HG02610 (cell line): ENCODE results near the gene SUSD3.

Experiments used
- ATAC-seq: cut with Tn5 transposase; IDR thresholded peaks from one replicate; pipeline ENCODE4 v1.9.1; 2021; ENCODE audit warnings: mild to moderate bottlenecking, moderate library complexity; ENCODE audit not compliant: unreplicated experiment

Gene SUSD3

DNA sequence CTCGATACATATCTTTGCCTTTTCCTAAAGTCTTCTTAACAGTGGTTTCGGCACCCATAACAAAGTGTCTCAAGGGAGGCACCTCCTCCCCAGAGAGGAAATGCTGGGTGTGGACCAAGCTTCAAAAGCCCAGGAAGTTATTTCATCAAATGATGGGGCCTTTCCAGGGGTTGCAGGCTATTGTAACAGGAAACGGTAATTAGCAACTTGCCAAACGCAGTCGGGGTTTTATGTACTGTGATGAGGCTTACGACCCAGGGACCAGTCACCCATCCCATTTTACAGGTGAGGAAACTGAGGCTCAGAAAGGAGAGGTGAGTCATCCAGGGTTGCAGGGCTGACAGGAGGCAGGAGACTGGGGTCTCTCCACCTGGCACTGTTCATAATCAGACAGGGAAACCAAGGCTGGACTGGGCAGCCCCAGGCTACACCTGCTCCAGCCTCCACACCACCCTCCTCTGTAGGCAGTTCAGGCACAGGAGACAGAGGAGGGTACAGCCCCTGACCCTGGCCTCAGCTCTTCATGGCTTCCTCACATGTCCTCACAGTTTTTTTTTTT lies 30.0 kb upstream of the SUSD3 start:
- no peak for ATAC-seq

GRCh38 chr9:93030642-93031628 lies 27.6 kb upstream of the SUSD3 start:
- no peak for ATAC-seq

GRCh38 chr9:93031629-93032430 lies 26.7 kb upstream of the SUSD3 start:
- no peak for ATAC-seq

DNA sequence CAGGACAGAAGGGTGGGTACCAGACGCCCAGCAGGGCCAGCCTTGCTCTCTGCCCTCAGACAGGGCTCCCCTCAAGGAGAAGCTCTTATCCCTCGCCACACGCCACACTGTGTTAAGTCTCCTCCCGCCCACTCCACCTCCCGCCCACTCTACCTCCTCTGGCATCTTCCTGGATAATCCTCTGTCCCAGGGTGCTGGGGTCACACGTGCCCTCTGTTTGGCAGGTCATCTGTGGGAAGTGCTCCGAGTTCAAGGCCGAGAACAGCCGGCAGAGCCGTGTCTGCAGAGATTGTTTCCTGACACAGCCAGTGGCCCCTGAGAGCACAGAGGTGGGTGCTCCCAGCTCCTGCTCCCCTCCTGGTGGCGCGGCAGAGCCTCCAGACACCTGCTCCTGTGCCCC lies 26.0 kb upstream of the SUSD3 start:
- ATAC-seq: no peak

DNA sequence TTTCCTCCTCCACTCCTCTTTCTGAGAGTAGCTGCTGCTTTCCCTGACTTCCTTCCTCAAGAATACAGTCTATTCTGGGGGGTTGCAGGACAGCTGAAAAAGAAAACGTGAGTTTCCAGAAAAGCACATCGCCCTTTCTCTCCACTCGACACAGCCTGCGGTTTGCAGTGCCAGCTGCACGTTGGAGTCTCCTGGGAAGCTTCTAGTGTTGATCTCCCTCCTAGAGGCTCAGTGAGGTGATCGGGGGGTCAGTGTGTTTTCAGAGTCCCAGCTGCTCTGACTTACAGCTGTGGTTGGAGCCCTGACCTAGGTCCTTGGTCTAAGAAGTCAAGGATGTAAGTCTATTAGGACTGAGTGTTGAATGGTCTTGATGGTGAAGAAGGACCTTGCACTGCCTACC lies 25.0 kb upstream of the SUSD3 start:
- ATAC-seq: no peak

DNA sequence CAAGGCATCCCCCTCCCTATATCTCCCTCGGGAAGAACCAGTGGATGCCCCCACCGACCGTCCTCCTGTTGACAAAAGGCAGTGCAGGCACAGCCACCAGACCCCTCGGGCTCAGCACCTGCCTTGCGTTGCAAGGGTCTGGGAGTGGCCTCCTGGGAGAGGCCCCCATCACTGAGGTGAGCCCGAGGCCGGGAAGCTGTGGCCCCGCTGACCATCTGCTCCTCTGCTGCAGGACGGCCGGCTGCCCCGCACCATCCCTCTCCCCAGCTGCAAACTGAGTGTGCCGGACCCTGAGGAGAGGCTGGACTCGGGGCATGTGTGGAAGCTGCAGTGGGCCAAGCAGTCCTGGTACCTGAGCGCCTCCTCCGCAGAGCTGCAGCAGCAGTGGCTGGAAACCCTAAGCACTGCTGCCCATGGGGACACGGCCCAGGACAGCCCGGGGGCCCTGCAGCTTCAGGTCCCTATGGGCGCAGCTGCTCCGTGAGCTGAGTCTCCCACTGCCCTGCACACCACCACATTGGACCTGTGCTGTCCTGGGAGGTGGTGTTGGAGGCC lies 23.3 kb upstream of the SUSD3 start:
- no peak for ATAC-seq

DNA sequence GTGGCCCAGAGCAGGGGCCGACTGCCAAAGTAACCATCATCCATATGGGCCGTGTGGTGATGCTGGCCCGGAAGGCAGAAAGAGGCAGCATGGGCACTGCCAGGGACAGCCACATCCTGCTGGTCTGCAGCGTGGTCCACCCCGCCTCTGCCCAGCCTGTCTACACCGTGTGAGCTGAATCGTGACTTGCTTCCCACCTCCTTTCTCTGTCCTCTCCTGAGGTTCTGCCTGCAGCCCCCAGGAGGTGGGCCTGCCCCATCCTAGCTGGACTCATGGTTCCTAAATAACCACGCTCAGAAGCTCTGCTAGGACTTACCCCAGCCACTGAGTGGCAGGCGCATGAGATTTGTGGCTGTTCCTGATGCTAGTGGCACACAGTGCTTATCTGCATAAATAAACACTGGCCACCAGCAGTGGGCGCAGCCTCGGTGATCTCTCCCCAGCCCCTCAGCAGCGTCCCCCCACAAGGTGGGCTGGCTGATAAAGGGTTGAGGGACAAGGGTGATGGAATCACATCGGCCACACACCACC lies 22.6 kb upstream of the SUSD3 start:
- ATAC-seq: no peak

DNA sequence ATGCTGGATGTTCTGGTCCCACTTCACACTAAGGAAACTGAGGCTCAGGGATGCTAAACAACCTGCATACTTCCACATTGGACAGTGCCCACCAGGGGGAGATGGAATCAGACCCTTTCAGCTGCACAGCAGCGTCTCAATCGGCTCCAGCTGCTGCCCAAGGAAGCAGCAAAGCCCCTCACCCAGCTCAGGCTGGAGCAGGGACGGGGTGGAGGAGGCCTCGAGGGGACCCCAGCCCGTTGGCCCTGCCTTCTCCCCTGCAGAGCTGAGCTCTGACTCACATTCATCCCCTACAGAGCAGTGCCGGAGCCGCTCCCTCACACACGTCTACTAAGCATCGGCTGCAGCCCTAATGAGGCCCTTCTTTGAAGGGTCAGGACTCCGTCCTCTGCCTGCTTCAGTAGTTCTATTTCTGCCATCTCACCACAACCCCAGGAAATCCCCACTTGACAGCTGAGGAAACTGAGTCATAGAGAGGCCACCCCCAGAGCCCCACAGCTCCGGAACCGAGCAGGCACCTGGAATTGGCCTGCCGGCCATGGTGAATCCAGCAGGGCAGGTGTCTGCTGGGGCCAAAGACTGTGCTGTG lies 21.5 kb upstream of the SUSD3 start:
- no peak for ATAC-seq

DNA sequence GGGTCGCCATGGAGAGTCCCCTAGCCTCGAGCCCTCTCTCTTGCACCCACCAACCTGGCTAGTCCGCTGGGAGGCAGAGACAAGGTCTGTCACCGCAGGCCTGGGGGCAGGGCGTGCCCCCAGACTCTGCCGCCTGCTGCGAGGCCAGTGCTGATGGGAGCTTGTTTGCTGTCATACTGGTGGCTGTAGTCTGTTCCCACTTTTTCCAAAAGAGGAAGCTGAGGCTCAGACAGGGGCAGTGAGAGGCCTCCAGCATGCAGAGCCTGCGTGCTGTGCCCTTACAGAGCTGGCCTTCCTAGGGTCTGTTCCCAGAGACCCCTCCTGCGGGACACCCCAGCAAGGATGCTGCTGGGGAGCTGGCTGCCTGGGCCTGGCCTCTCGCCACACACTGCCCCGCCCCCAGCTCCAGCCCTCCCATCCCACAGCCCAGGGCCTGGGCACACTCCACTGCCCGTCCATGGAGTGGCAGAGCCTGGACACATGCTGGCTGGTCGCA lies 21.0 kb upstream of the SUSD3 start:
- no peak for ATAC-seq

- ATAC-seq: no peak
Measured at GRCh38 chr9:93038918-93039317, 19.6 kb upstream of the SUSD3 start.

DNA sequence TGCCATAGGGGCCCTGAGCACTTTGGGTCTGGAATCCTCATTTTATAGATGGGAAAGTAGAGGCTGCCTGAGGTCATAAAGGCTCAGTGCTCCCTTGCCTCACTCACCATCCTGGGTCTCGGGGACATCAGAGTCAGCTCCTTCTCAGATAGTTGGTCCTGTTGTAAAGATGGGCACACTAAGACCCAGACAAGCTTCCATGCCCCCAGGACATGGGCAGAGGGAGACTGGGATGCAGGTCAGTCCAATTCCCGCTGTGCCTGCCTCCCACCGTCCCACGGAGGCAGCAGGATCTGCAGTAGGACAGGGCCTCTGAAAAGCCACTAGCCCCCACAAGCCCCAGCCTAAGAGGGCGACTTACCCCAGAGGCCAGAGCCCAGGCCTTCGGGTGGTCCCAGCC lies 19.0 kb upstream of the SUSD3 start:
- no peak for ATAC-seq

DNA sequence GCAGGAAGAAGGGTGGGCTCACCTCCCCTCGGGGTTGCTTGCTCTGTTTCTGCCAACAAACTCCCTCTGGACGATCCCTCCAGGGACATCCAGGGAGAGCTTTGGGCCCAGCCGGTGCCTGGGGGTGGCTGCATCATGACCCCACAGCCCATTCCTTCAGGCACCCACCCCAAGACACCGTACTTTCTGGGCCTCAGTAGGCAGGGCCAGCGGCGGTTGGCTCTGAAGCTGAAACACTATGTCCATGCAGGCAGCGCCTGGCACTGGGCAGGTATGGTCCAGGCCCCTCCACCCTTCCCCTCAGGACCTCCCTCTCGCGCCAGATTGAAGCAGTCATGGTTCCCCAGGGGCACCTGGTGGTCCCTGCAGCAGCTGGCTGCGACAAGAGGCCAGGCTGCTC lies 18.5 kb upstream of the SUSD3 start:
- ATAC-seq: no peak

DNA sequence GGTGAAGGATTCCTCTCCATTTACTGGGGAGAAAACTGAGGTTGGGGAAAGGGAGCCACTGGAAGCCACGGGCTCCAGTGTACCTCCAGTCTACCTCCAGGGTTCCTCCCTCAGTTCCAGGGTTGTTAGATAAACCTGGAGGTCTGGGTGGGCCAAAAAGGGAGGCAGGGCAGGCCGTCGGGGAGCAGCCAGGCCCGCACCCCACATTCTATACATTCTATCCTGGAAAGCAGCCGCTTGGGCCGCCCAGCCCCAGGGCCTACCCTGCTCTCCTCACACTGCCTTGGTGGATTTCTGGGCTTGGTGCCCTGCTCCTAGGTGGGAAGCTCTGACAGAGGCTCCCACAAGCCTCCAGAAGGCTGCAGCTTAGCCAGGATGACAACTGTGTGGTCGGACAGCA lies 18.1 kb upstream of the SUSD3 start:
- ATAC-seq: no peak

DNA sequence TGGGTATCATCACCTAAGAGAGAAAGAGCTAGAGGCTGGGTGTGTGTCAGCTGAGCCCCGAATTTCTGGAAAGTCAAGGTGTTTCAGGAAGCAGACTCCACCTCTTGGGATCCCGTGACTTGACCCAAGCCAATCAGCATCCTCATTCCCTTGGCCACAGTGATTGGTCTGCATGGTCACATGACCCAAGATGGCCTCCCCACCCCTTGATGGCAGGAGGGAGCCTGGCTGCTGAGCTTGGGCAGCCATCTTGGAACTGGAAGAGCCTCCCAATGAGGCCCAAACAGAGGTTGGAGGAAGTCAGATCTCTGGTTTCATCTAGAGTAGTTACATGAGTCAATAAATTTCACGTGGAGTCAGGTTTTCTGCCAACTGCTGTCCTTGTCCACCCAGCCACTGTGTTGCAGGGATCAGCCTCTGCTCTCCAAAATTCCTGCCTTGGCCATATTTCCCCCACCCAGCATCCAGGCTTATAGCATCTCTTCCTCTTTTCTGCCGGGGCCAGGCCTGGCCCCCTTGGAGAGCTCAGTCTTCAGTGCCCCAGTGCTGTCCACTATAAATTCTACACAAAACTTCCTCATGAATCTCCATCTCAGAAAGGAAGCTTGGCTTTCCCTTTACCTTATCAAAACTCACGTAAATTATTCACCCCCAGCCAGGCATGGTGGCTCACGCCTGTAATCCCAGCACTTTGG lies 17.2 kb upstream of the SUSD3 start:
- ATAC-seq: no peak

- no peak for ATAC-seq
Measured at GRCh38 chr9:93043122-93043521, 15.4 kb upstream of the SUSD3 start.

DNA sequence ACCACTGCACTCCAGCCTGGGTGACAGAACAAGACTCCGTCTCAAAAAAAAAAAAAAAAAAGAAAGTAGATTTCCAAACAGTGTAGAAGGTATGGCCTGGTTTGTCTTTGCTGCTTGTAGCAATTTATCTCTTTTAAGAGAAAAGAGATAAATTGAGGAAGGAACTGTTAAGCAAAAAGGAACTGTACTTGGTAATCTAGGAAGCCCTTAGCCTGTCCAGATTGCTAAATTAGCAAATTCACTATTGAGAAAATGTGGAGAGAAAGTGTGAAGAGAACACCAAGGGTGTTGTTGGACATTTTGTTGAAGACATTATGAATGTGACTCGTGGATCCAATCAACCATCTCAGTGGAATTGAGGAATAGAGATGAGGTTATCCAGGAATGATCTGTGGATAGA lies 13.0 kb upstream of the SUSD3 start:
- ATAC-seq: no peak

DNA sequence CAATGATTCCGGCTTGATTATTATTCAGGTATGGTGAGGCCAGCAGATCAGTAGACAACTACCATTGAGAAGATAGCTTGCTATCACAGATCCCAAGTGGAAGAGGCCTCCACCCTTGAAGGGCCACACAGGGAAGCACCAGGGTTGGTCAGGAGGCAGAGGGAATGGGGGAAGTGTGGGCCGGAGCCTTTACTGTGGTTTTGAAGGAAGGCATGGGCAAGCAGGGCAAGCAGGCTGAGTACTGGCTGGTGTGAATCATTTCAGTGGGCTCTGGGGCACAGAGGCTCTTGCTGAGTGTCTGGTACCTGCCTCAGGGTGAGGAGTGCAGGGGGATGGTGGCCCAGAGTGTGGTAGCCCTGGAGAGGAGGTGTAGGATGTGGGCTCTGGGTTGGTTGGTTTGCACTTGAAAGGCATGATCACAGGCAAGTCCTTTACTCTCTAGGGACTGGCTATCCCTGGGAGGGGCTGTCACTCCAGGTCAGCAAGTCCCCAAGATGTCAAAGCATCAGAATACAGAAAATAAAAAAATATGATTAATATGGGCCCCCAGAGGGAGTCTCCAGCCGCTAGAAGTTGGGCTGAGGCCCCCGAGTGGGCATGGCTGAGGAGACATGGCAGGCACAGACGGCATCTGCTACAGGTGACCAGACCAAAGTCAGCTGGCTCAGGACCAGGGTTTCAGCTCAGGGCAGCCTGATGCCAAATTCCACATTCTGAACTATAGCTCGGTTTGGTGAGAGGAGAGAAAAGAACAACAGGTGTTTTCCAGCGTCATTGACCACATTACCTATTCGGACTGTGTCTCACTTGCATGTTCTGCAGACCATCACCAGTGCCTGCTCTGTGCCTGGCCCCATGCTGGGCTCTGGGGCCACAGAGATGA lies 9.7 kb upstream of the SUSD3 start:
- ATAC-seq: no peak

DNA sequence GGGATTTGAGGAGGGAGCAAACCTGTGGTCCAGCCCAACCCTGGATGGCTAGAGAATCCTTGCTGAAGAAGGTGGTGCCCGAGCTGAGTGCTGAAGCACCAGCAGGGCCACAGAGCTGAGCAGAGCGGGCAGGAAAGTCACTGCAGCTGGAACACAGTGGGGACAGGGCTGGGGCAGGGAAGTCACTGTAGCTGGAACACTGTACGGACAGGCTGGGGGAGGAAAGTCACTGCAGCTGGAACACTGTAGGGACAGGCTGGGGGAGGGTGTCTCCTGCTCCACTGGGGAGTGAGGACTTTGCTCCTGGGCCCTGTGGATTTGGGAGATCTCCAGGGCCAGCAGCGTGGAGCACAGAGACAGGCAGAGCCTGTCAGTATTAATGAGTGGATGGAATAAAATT lies 9.0 kb upstream of the SUSD3 start:
- no peak for ATAC-seq

GRCh38 chr9:93050231-93050630 lies 8.3 kb upstream of the SUSD3 start:
- ATAC-seq: no peak
